ENCODE results near the gene CLEC14A. TPM values are rescaled to one million over a fixed set of nuclear protein-coding genes. Genes with fewer than 3 reads are reported as not detected.

The CLEC14A gene
- total and polyA plus RNA-seq, 8 donors = 1.8 to 24.9 (median 9.6) TPM; not detected in 1

DNA sequence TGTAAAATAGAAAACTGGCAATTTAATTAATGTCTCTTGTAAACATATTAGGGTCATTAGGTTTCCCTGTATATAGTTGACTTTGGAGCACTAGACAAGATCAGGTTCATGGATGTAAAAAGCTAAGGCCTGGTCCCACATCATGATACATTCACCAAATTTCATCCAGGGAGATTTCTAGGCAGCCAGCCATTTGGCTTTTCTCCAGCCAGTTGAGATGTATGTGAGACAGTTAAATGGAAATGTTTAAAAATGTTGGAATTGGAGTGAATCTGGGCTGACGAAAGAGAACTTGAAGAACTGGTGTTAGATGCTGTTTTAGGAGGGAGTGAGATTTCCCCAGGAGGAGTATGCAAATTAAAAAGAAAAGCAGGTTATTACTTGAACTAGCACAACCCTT lies 41.8 kb upstream of the CLEC14A start:
- no peaks in the 10 kb centered on the region for H3K27me3 ChIP-seq
- no peak overlapping the region for H3K4me3 ChIP-seq
- H3K4me1 ChIP-seq = no peaks in the 10 kb centered on the region
- H3K9me3 ChIP-seq = no peaks in the 10 kb centered on the region
- TF ChIP-seq POLR2AphosphoS5 (IDR thresholded peaks at IDR 0.05) = no peak
- no peak for TF ChIP-seq POLR2A (IDR thresholded peaks at IDR 0.05)
- no peak for TF ChIP-seq EP300 (IDR thresholded peaks at IDR 0.05)
- TF ChIP-seq, protein P1, sequence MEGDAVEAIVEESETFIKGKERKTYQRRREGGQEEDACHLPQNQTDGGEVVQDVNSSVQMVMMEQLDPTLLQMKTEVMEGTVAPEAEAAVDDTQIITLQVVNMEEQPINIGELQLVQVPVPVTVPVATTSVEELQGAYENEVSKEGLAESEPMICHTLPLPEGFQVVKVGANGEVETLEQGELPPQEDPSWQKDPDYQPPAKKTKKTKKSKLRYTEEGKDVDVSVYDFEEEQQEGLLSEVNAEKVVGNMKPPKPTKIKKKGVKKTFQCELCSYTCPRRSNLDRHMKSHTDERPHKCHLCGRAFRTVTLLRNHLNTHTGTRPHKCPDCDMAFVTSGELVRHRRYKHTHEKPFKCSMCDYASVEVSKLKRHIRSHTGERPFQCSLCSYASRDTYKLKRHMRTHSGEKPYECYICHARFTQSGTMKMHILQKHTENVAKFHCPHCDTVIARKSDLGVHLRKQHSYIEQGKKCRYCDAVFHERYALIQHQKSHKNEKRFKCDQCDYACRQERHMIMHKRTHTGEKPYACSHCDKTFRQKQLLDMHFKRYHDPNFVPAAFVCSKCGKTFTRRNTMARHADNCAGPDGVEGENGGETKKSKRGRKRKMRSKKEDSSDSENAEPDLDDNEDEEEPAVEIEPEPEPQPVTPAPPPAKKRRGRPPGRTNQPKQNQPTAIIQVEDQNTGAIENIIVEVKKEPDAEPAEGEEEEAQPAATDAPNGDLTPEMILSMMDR (IDR thresholded peaks at IDR 0.05) = no peak
- H3K27ac ChIP-seq = no peak overlapping the region
- 53 to 81% (median 77%) methylated on average over 1 of the region's 1 CpG for WGBS, 5 donors
- peak in 1 of 2 donors; percentile 15 for DNase-seq
- intact Hi-C loops (cut with DNase I; ENCODE audit: low total_unique reads) = no loop called here
- H3K36me3 ChIP-seq = no peaks in the 10 kb centered on the region

DNA sequence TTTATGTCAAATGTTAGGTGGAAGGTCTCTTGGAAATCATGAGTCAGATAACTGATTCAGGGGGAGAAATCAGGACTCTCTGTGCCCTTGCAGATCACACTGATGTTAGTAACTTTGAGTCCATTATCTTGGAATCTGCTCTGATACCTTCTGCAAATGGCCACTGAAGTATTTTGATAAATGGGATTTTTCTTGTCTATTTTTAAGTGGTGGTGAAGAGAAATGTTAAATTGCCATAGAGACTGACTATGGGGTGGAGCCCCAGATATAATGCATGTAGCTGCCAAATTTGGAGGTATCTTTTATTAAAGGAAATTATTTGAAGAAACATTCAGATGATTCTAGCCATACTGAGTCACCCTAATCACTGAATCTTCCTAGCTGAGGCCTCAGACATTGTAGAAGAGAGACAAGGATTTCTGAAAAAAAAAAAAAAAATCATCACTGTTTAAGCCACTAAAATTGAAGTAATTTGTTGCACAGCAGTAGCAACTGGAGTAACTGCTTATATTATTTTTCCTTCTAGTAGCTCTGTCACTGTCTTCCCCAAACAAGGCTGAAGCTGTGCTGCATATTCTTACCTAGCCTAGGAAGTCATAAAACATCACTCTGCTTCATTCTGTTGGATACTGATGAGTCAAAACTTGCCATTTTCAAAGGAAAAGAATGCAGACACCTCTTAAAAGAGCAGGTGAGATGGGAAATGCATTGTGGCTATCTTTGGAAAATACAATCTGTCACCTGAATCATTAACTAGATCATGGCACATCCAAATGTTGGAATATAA lies 36.0 kb upstream of the CLEC14A start:
- no peak for TF ChIP-seq POLR2A (IDR thresholded peaks at IDR 0.05)
- TF ChIP-seq POLR2AphosphoS5 (IDR thresholded peaks at IDR 0.05) = no peak
- TF ChIP-seq, protein P1 (IDR thresholded peaks at IDR 0.05) = no peak
- no peak for TF ChIP-seq EP300 (IDR thresholded peaks at IDR 0.05)
- Histone ChIP-seq H3K36me3 (no peaks in the 10 kb centered on the region), H3K27me3 (no peaks in the 10 kb centered on the region), H3K27ac (no peak overlapping the region), H3K4me3 (no peak overlapping the region), H3K4me1 (peaks cover 4 to 18% (median 10%) of the 10 kb centered on the region in 4 donors), H3K9me3 (no peaks in the 10 kb centered on the region)
- DNase-seq = no peak
- intact Hi-C loops (cut with DNase I; ENCODE audit: low total_unique reads) = no loop called here

DNA sequence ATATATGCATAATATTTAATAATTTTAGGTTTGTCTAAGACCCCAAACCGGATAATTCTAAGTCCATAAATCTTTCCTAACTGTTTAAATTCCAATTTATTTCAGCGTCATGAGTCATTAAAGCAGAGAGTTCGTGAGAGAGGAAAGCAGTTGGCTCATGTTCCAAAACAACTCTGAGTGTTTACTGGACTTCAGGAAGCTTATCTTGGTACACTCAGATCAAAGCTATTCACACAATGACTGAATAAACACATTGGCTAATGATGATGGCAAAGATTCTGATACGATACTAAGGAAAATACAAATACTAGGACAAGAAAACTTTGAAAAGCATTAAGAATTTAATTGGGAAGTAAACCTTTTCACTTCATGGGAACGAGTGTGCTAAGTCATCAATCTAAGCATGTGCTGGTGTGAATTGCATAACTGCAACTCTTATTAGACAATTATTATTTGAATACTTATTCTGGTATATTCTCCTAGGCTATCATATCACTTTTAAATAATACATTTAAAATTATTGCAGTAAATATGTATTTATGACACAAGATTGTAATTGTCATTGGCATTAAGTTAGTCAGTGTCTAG lies 34.8 kb upstream of the CLEC14A start:
- H3K4me1 ChIP-seq = peaks cover 4 to 18% (median 10%) of the 10 kb centered on the region in 4 donors
- no peaks in the 10 kb centered on the region for H3K36me3 ChIP-seq
- no peaks in the 10 kb centered on the region for H3K9me3 ChIP-seq
- peak overlapping the region in 1 of 5 donors; percentile 12 for H3K27ac ChIP-seq
- H3K27me3 ChIP-seq = no peaks in the 10 kb centered on the region
- no peak overlapping the region for H3K4me3 ChIP-seq
- intact Hi-C loops (cut with DNase I; ENCODE audit: low total_unique reads) = no loop called here
- peak in 1 of 2 donors; percentile 48 for DNase-seq
- WGBS, 5 donors = 6 to 16% (median 11%) methylated on average over 5 of the region's 5 CpGs
- TF ChIP-seq, protein P1 (IDR thresholded peaks at IDR 0.05) = no peak
- no peak for TF ChIP-seq POLR2A (IDR thresholded peaks at IDR 0.05)
- TF ChIP-seq POLR2AphosphoS5 (IDR thresholded peaks at IDR 0.05) = peak; percentile 35 to 82 (median 82)

DNA sequence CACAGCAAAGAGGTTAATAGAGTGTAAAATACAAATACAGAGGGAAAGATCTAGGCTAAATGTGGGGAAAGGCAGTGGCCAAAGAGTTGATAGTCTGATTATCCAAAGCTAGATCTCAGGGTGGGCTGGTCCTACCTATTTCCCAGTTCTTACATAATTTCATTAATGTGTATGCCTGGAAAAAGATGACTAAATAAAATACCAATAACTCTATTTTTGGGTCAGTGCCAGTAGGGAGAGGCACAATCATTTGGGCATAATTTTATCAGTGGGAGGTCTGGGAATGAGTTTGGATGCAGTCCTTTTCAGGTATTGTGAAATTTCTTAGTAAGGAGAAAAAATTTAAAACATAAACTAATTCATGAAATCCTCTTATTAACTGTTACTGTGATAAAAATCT lies 30.6 kb upstream of the CLEC14A start:
- no peak overlapping the region for H3K4me3 ChIP-seq
- intact Hi-C loops (cut with DNase I; ENCODE audit: low total_unique reads) = no loop called here
- no peaks in the 10 kb centered on the region for H3K27me3 ChIP-seq
- H3K27ac ChIP-seq = no peak overlapping the region
- TF ChIP-seq EP300 (IDR thresholded peaks at IDR 0.05) (no peak), POLR2A (IDR thresholded peaks at IDR 0.05) (no peak), POLR2AphosphoS5 (IDR thresholded peaks at IDR 0.05) (no peak)
- TF ChIP-seq, protein P1 (IDR thresholded peaks at IDR 0.05) = no peak
- DNase-seq = no peak
- H3K36me3 ChIP-seq = no peaks in the 10 kb centered on the region
- H3K9me3 ChIP-seq = no peaks in the 10 kb centered on the region
- H3K4me1 ChIP-seq = peaks cover 4 to 16% (median 10%) of the 10 kb centered on the region in 4 donors
